Sigmoid colon (tissue), 7 donors: ENCODE data around the gene CGB5. TPM values are rescaled to one million over a fixed set of nuclear protein-coding genes. Genes with fewer than 3 reads are reported as not detected.
A peak's percentile ranks its signal among the peaks of the same experiment; 100 is the strongest.

Experiments
- DNase-seq: peaks from one replicate; pipeline ENCODE4 v3.0.0-alpha.2; 2019
- H3K27ac ChIP-seq, 4 donors: fragments of 200-600 bp; sonication (generic); one replicate each; pipeline ENCODE4 v1.5.1; 2016 to 2019; ENCODE audit warnings: mild to moderate bottlenecking in 1 of 4
- H3K27me3 ChIP-seq, 3 donors: fragments of 200-600 bp; sonication (generic); one replicate each; pipeline ENCODE4 v1.5.1; 2019; ENCODE audit warnings: mild to moderate bottlenecking in 1 of 3
- H3K36me3 ChIP-seq, 4 donors: fragments of 200-600 bp; sonication (generic); one replicate each; pipeline ENCODE4 v1.5.1; 2016 to 2019
- H3K4me1 ChIP-seq, 4 donors: fragments of 200-600 bp; sonication (generic); one replicate each; pipeline ENCODE4 v1.5.1; 2017 to 2019
- H3K4me3 ChIP-seq, 4 donors: fragments of 200-600 bp; sonication (generic); one replicate each; pipeline ENCODE4 v1.5.1; 2017 to 2019; ENCODE audit warnings: mild to moderate bottlenecking in 2 of 4, moderate library complexity in 1 of 4
- H3K9me3 ChIP-seq, 4 donors: fragments of 200-600 bp in 3 of 4; sonication (generic) in 3 of 4; one replicate each; pipeline versions ENCODE4 v1.5.1 to v1.6.1; 2013 to 2019
- EP300 ChIP-seq, 4 donors: sonication (generic); formaldehyde crosslinking; IDR thresholded peaks; one replicate each; pipeline ENCODE4 v1.6.1; 2017; ENCODE audit warnings: antibody characterized with exemption in 4 of 4
- POLR2A ChIP-seq, 2 donors: fragments of 450-650 bp; IDR thresholded peaks; one replicate each; pipeline ENCODE4 v1.6.1; 2016; ENCODE audit warnings: antibody characterized with exemption in 2 of 2, mild to moderate bottlenecking in 2 of 2, moderate library complexity in 2 of 2
- POLR2AphosphoS5 ChIP-seq, 4 donors: sonication (generic); formaldehyde crosslinking; IDR thresholded peaks; one replicate each; pipeline ENCODE4 v1.6.1; 2017; ENCODE audit warnings: antibody characterized with exemption in 4 of 4
- WGBS, 2 donors: extraction: QIAGEN DNeasy Blood & Tissue Kit; methylation state at CpG; one replicate each; pipeline ENCODE4 v1.1.7; 2013; 5-methylcytosine and 5-hydroxymethylcytosine counted together
- intact Hi-C: fragments of 100-400 bp; cut with DNase I; formaldehyde crosslinking; loops from one replicate; pipeline ENCODE4 v1.15.1; 2023
- polyA plus RNA-seq, 3 donors: library from polyadenylated mRNA; stranded (reverse); fragments of 200-250 nt; gene quantifications; one replicate each; pipeline ENCODE4 v1.2.3, GENCODE V29; 2013
- total RNA-seq, 4 donors: library from RNA; depleted of rRNA; stranded (reverse); fragments of >200 nt; gene quantifications; one replicate each; pipeline ENCODE4 v1.1.0, GENCODE V29; 2016
- TF ChIP-seq, protein P1 (sequence below), 4 experiments: fragments of 450-650 bp in 3 of 4; fragments of 200-600 bp in 1 of 4; IDR thresholded peaks; one replicate each; pipeline ENCODE4 v1.5.1; 2016 to 2019; ENCODE audit warnings: antibody characterized with exemption in 4 of 4, mild to moderate bottlenecking in 3 of 4, moderate library complexity in 2 of 4
- donor health status: healthy with polysubstance abuse.
- donor health status: Bipolar disorder and iron deficiency.
- donor health status: healthy.

CGB5 gene
- total and polyA plus RNA-seq, 7 donors, result not detected

DNA sequence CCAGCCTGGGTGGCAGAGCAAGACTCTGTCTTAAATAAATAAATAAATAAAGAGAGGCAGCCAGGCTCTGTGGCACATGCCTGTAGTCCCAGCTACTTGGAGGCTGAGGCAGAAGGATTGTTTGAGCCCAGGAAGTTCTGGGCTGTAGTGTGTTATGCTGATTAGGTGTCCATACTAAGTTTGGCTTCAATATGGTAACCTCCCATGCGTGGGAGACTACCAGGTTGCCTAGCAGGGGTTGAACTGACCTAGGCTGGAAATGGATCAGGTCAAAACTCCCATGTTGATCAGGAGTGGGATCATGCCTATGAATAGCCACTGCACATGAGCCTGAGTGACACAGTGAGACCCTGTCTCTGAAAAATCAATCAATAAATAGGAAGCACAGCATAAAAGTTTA is 37.6 kb downstream of the CGB5 start:
- TF ChIP-seq, protein P1, sequence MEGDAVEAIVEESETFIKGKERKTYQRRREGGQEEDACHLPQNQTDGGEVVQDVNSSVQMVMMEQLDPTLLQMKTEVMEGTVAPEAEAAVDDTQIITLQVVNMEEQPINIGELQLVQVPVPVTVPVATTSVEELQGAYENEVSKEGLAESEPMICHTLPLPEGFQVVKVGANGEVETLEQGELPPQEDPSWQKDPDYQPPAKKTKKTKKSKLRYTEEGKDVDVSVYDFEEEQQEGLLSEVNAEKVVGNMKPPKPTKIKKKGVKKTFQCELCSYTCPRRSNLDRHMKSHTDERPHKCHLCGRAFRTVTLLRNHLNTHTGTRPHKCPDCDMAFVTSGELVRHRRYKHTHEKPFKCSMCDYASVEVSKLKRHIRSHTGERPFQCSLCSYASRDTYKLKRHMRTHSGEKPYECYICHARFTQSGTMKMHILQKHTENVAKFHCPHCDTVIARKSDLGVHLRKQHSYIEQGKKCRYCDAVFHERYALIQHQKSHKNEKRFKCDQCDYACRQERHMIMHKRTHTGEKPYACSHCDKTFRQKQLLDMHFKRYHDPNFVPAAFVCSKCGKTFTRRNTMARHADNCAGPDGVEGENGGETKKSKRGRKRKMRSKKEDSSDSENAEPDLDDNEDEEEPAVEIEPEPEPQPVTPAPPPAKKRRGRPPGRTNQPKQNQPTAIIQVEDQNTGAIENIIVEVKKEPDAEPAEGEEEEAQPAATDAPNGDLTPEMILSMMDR (IDR thresholded peaks at IDR 0.05), result no peak
- TF ChIP-seq POLR2A (IDR thresholded peaks at IDR 0.05) (no peak), POLR2AphosphoS5 (IDR thresholded peaks at IDR 0.05) (no peak), EP300 (IDR thresholded peaks at IDR 0.05) (no peak)
- WGBS, 2 donors, result 83 to 99% methylated on average over 1 of the region's 1 CpG

DNA sequence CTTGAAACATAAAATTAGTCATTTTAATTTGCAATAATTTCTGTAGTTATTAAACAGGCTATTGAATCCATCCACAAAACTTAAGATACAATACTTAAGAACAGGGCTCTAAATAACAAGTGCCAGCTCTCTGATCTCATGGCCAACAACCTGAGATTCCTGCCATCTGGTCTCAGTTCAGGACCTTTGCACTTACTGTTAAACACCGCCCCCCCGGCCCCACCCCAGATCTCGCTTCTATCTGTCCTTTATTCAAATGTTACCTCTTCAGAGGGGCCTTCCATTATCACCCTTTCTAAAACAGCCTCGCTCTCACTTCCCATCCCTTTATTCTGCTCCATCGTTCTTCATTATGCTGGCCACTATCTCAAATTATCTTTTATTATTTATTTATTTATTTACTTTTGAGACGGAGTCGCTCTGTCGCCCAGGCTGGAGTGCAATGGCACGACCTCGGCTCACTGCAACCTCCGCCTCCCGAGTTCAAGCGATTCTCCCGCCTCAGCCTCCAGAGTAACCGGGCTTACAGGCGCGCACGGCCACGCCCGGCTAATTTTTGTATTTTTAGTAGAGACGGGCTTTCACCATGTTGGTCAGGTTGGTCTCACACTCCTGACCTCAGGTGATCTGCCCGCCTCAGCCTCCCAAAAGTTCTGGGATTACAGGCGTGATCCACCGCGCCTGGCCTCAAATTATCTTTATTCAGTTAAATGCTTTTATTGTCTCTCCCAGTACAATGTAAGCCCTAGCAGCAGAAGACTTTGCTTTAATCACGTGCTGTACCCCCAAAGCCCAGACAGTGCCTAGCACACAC is 40.8 kb downstream of the CGB5 start:
- peak overlapping the region; percentile 9 to 85 (median 74) for H3K4me3 ChIP-seq
- no peaks in the 10 kb centered on the region for H3K9me3 ChIP-seq
- H3K4me1 ChIP-seq, result peaks cover 0 to 34% (median 32%) of the 10 kb centered on the region in 4 donors
- H3K36me3 ChIP-seq, result peaks cover 0 to 19% (median 2%) of the 10 kb centered on the region in 4 donors
- 23 to 58% methylated on average over 26 of the region's 26 CpGs for WGBS, 2 donors
- TF ChIP-seq POLR2AphosphoS5 (IDR thresholded peaks at IDR 0.05) (no peak), EP300 (IDR thresholded peaks at IDR 0.05) (no peak), POLR2A (IDR thresholded peaks at IDR 0.05) (no peak)
- TF ChIP-seq, protein P1 (IDR thresholded peaks at IDR 0.05), result no peak
- peak overlapping the region; percentile 90 to 96 (median 91) for H3K27ac ChIP-seq
- intact Hi-C loops, result loop anchor here (2.0 to 10.0 kb wide), 2 partner anchors 30 to 370 kb away; partner anchors contain the start of genes ALDH16A1, LIN7B and PIH1D1
- no peaks in the 10 kb centered on the region for H3K27me3 ChIP-seq
- DNase-seq, result no peak

More for the DNA sequence above, 37.6 kb downstream of the CGB5 start:
- Histone ChIP-seq H3K36me3 (no peaks in the 10 kb centered on the region), H3K27me3 (no peaks in the 10 kb centered on the region), H3K9me3 (no peaks in the 10 kb centered on the region), H3K4me3 (no peak overlapping the region), H3K27ac (no peak overlapping the region), H3K4me1 (peaks cover 0 to 10% (median 9%) of the 10 kb centered on the region in 4 donors)
- intact Hi-C loops, result loop anchor here (10.0 kb wide), 1 partner anchor 374 kb away; the partner anchor contains the start of genes ALDH16A1 and PIH1D1
- DNase-seq, result no peak

DNA sequence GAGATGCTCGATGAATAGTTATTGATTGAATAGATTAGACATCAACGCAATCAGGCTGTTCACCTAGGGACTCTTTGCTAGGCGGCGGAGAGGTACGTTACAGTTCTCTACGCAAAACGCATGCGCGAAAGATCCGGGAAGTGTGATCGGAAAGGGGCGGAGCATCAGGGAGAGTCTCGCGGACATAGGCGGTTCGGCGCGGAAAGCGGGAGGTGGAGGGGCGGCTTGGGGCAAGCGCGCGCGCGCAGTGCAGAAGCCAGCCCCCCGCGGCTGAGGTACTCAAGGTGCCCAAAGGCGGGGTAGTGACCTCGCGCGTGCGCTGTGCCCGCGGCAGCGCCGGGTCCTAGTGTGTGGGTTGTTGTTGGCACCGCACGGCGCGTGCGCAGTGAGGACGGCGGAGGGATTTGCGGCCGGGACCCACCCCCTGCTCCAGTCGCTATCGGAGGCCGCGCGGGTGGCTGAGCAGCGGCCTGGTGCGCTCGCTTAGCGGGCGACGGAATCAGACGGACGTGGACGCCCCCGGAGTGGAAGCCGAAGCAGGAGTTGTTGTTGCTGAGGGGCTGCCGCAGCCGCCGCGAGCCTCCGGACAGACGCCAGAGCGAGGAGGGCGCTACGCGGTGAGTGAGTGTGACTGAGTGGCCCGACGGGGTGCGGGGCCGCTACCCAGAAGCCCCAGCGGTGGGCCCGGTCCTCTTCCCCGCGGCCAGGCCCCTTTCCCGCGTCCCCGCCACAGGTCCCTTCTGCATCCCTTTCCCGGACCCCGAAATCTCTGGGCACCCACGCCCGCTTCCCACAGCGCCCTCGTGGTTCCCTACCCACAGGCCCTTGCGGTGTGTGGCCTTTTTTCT is 41.6 kb downstream of the CGB5 start, which contains the start of gene SNRNP70:
TSS of gene SNRNP70 (plus strand) at position 432 of the 848 bp plus-strand sequence. CDS start 964 bp downstream, outside the sequence.
- Histone ChIP-seq H3K4me3 (peak within 1 kb of the TSS; percentile 74 to 85 (median 80)), H3K27ac (peak within 1 kb of the TSS; percentile 90 to 96 (median 91)), H3K4me1 (peaks cover 0 to 34% (median 32%) of the 10 kb centered on the region in 4 donors), H3K36me3 (peaks cover 4 to 26% (median 7%) of the 10 kb centered on the region in 4 donors), H3K27me3 (no peaks in the 10 kb centered on the region), H3K9me3 (no peaks in the 10 kb centered on the region)
- intact Hi-C loops, result loop anchor here (2.0 to 10.0 kb wide), 2 partner anchors 30 to 370 kb away; partner anchors contain the start of genes ALDH16A1, LIN7B and PIH1D1
- 0% methylated on average over 89 of the region's 89 CpGs for WGBS, 2 donors
- DNase-seq, result peak; percentile 100
- TF ChIP-seq POLR2A (IDR thresholded peaks at IDR 0.05) (peak; percentile 72 to 79), POLR2AphosphoS5 (IDR thresholded peaks at IDR 0.05) (peak; percentile 91 to 96 (median 94)), EP300 (IDR thresholded peaks at IDR 0.05) (peak in 1 of 4 donors; percentile 62)
- TF ChIP-seq, protein P1 (IDR thresholded peaks at IDR 0.05), result no peak

DNA sequence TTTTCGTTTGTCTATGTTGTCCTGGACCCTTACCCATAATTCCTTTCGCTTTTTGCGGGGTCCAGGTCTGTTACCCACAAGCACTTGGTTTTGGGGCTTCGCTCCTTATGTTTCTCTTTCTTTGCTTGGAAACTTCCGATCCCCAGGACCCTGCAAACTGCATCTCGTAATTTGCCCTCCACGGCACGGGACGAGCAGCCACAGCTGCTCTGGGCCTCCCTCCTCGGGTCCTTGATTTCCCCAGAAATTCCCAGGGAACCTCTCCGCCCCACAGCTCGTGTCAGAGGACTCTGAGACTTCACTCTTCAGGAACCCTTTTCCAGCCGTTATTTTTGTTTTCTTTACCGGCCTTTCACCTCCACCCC is 42.2 kb downstream of the CGB5 start:
- peaks cover 11 to 32% (median 13%) of the 10 kb centered on the region in 4 donors for H3K36me3 ChIP-seq
- intact Hi-C loops, result loop anchor here (2.0 to 10.0 kb wide), 2 partner anchors 29 to 369 kb away; partner anchors contain the start of genes ALDH16A1, LIN7B and PIH1D1
- no peaks in the 10 kb centered on the region for H3K9me3 ChIP-seq

More for the DNA sequence above, 42.2 kb downstream of the CGB5 start:
- peaks cover 0 to 34% (median 32%) of the 10 kb centered on the region in 4 donors for H3K4me1 ChIP-seq
- TF ChIP-seq EP300 (IDR thresholded peaks at IDR 0.05) (no peak), POLR2AphosphoS5 (IDR thresholded peaks at IDR 0.05) (no peak), POLR2A (IDR thresholded peaks at IDR 0.05) (no peak)
- TF ChIP-seq, protein P1 (IDR thresholded peaks at IDR 0.05), result no peak
- DNase-seq, result no peak
- WGBS, 2 donors, result 0 to 1% methylated on average over 14 of the region's 14 CpGs
- H3K27me3 ChIP-seq, result no peaks in the 10 kb centered on the region
- peak overlapping the region; percentile 90 to 96 (median 91) for H3K27ac ChIP-seq
- H3K4me3 ChIP-seq, result peak overlapping the region; percentile 74 to 85 (median 80)
